Measurements from ENCODE around the gene COL4A1.

The COL4A1 gene

GRCh38 chr13:110272651-110273050 lies 34.3 kb downstream of the COL4A1 start:
- DNase-seq: no peak

GRCh38 chr13:110272227-110272626 lies 34.7 kb downstream of the COL4A1 start:
- no peak for DNase-seq

- no peak for DNase-seq
These were observed 35.6 kb downstream of the COL4A1 start for GRCh38 chr13:110271313-110271712.

GRCh38 chr13:110270507-110270906 lies 36.5 kb downstream of the COL4A1 start:
- no peak for DNase-seq

- DNase-seq: no peak
These were observed 37.3 kb downstream of the COL4A1 start for GRCh38 chr13:110269509-110270185.

GRCh38 chr13:110268576-110269185 lies 38.3 kb downstream of the COL4A1 start:
- DNase-seq: no peak

GRCh38 chr13:110268061-110268460 lies 38.9 kb downstream of the COL4A1 start:
- no peak for DNase-seq

GRCh38 chr13:110266983-110267382 lies 40.0 kb downstream of the COL4A1 start:
- no peak for DNase-seq

- DNase-seq: no peak
These were observed 40.5 kb downstream of the COL4A1 start for GRCh38 chr13:110266431-110266809.

GRCh38 chr13:110265682-110266430 lies 41.1 kb downstream of the COL4A1 start:
- DNase-seq: no peak

- DNase-seq: no peak
These were observed 41.6 kb downstream of the COL4A1 start for GRCh38 chr13:110265341-110265681.

GRCh38 chr13:110264685-110265275 lies 42.2 kb downstream of the COL4A1 start:
- no peak for DNase-seq

- no peak for DNase-seq
These were observed 43.1 kb downstream of the COL4A1 start for GRCh38 chr13:110263888-110264287.

GRCh38 chr13:110263404-110263803 lies 43.6 kb downstream of the COL4A1 start:
- DNase-seq: no peak

- DNase-seq: no peak
These were observed 44.3 kb downstream of the COL4A1 start for GRCh38 chr13:110262508-110263291.

GRCh38 chr13:110262082-110262436 lies 44.9 kb downstream of the COL4A1 start:
- no peak for DNase-seq

- DNase-seq: no peak
These were observed 45.5 kb downstream of the COL4A1 start for GRCh38 chr13:110261166-110262081.

GRCh38 chr13:110259651-110260050 lies 47.3 kb downstream of the COL4A1 start:
- DNase-seq: no peak

- no peak for DNase-seq
These were observed 47.9 kb downstream of the COL4A1 start for GRCh38 chr13:110258876-110259631.

GRCh38 chr13:110257408-110257807 lies 49.5 kb downstream of the COL4A1 start:
- no peak for DNase-seq
